Endometrial microvascular endothelial cells (primary cell): ENCODE measurements around the gene CHRNA10. TPM values are rescaled to one million over a fixed set of nuclear protein-coding genes. Genes with fewer than 3 reads are reported as not detected.

ENCODE experiments used
- in situ Hi-C: cut with HindIII; loops from 2 replicates; pipeline ENCODE4 v1.10.0; 2017; ENCODE audit warnings: low sequenced_read_pairs, low pct_unique_long_range_greater_than_20kb; ENCODE audit errors: inconsistent ontology term
- total RNA-seq: library from RNA; depleted of rRNA; stranded (reverse); fragments of >200 nt; gene quantifications from one replicate; pipeline ENCODE4 v1.2.3, GENCODE V29; 2015; ENCODE audit errors: inconsistent ontology term

The CHRNA10 gene, protein sequence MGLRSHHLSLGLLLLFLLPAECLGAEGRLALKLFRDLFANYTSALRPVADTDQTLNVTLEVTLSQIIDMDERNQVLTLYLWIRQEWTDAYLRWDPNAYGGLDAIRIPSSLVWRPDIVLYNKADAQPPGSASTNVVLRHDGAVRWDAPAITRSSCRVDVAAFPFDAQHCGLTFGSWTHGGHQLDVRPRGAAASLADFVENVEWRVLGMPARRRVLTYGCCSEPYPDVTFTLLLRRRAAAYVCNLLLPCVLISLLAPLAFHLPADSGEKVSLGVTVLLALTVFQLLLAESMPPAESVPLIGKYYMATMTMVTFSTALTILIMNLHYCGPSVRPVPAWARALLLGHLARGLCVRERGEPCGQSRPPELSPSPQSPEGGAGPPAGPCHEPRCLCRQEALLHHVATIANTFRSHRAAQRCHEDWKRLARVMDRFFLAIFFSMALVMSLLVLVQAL
- 0.56 TPM for total RNA-seq

GRCh38 chr11:3671334-3672254 is at the start of gene CHRNA10:
CHRNA10 (minus strand) TSS chr11:3671384; CDS start chr11:3671312, 72 bp downstream.
- in situ Hi-C loops, result no loop called here

DNA sequence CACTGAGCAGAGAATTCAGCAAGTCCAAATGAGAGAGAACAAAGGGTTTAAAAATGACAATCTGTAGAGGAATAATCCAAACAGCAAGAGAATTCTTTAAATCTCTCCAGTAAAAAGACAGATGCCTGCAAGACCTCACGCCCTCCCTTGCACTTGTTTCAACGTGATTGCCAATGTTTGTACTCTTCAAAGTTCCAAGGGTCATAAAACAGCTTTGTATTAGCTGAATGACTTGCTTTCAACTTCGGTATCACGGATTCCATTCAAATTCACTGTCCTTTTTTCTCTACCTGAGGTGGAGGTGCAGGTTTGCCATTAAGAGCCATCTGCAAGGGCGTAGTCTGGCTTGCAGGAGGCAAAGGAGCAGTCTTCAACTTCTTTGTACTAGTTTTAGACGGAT is 41.1 kb upstream of the CHRNA10 start:
- in situ Hi-C loops, result no loop called here

DNA sequence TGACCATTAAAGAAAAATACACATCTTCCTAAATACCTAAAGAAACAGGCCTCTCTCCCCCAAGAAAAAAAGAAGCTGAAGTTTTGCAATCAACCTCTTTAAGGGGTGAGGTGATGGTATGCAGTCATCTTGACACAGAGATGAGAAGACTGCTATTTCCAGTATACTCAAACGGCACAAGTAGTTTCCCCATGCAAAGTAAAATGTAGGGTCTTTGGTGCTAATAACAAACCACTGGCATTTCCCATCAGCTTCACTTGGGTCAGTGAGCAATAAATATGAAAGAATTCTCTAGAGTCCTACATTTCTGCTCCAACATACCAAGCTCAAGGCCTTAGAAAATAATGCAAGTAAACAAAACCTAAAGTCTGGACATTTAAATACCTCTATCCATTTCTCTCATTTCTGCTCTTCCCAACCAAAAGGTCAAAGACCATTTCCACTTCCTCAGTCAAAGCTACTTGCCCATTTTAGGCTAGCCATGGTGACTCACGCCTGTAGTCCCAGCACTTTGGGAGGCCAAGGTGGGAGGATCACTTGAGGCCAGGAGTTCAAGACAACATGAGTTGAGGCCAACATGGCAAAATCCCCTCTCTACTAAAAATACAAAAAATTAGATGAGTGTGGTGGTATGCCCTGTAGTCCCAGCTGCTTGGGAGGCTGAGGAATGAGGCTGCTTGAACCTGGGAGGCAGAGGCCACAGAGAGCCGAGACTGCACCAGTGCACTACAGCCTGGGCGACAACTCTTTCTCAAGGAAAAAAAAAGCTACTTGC is 39.5 kb upstream of the CHRNA10 start:
- in situ Hi-C loops, result no loop called here

DNA sequence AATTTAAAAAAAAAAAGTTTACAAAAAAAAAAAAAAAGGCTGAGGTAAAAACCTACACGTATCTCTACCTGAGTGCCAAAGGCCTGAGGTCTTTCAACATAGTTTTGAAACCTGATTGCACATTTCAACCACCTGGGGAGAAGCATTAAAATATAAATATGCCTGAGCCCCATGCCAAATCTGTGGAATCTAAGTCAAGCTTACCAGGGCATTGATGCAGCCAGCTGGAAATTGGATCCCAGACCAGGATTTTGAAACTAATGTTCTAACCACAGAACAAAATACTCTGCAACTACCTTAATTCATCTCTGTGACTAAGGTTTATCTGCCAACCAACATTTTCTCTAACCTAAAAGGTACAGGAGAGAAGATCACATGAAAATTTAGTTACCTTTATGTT is 38.8 kb upstream of the CHRNA10 start:
- in situ Hi-C loops, result no loop called here

DNA sequence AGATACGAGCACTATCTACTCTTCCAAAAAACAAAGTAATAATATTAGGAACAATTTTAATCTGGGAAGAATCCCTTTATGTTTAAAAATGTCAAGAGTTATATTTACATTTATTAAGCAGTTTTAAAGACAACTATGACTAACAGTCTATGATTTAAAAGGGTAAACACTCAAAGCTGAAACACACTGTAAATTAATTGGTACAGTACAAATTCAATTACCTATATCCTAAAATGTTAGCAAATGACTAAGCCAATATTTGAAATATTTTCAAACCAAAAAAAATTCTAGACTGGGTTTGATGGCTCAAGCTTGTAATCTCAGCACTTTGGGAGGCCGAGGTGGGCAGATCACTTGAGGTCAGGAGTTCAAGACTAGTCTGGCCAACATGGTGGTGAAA is 36.0 kb upstream of the CHRNA10 start:
- in situ Hi-C loops, result no loop called here

- in situ Hi-C loops, result no loop called here
These were observed 32.2 kb upstream of the CHRNA10 start for GRCh38 chr11:3703383-3703782.

DNA sequence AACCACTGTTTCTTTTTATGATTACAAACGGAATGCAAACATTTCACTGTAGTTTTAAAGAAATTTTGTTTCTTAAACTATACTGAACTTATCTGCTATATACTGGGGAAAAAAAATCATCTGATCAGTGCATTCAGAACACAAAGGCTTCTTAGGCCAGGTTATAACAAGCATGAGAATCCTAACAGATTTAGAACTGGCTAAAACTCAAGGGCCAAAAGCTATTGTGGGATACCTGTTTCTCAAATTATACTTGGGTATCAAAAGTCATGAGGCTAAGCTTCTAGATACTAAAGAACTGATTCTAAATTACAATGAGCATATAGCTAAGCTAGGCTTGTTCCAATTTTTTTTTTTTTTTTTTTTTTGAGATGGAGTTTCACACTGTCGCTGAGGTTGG is 29.7 kb upstream of the CHRNA10 start:
- in situ Hi-C loops, result no loop called here

GRCh38 chr11:3700410-3700809 is 29.2 kb upstream of the CHRNA10 start:
- in situ Hi-C loops, result no loop called here

GRCh38 chr11:3686751-3687150 is 15.6 kb upstream of the CHRNA10 start:
- in situ Hi-C loops, result no loop called here

- in situ Hi-C loops, result no loop called here
These were observed 14.7 kb upstream of the CHRNA10 start for GRCh38 chr11:3685923-3686322.

- in situ Hi-C loops, result no loop called here
These were observed 13.6 kb upstream of the CHRNA10 start for GRCh38 chr11:3684819-3685172.

- in situ Hi-C loops, result no loop called here
These were observed 13.1 kb upstream of the CHRNA10 start for GRCh38 chr11:3684129-3684818.

- in situ Hi-C loops, result no loop called here
These were observed 11.9 kb upstream of the CHRNA10 start for GRCh38 chr11:3683039-3683438.

GRCh38 chr11:3679077-3679476 is 7.9 kb upstream of the CHRNA10 start:
- in situ Hi-C loops, result no loop called here

DNA sequence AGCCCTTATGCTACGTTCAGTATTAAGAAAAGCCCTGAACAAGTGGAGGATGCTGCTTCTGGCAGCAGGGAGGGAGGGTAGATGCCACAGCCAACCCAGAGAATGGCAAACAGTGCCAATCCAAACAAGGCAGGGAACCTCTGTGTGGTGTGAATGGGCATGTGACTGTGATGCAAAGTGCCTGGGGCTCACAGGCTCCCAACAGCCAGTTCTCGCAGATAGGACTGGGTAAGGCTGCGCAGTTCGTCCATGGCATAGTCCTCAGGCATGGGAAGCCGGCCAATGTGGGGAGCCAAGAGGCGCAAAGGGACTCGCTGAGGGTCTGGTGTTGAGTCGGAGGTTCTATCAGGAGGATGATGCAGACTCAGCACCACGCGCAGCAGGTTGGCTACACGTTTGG is 4.8 kb upstream of the CHRNA10 start:
- in situ Hi-C loops, result no loop called here

DNA sequence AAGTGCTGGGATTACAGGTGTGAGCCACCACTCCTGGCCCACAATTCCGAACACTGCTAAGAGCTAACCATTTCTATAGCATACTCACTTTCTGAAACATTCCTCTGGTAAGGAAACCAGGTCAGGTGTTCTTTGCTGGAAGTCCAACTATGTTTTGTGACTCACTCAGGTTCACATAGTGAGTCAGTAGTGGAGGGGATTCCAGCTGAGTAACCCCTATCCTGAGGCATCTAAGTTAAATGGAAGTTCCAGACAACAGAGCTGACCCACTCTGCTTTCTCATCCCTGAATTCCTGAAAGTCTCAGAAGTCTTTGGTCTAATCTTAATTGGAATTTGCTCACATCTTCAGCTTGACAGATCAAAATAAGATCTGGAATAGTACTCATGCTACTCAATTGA is 3.0 kb upstream of the CHRNA10 start:
- in situ Hi-C loops, result no loop called here

DNA sequence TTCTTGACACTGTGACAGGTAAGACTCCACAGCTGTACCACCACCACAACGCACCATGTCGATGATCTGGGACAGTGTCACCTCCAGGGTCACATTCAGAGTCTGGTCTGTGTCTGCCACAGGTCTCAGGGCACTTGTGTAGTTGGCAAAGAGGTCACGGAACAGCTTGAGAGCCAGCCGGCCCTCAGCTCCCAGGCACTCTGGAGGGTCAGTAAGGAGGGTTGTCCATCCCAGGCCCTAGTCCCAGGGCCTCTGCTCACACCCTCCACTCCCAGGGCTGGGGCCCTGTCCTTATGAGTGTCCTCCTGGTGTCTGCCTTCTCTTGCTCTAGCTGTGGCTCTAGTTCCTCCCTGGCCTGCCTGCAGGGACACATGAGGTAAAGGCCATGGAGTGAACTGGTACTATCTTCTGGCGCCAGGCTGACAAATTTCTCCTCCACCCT is 1.4 kb downstream of the CHRNA10 start:
- in situ Hi-C loops, result no loop called here

GRCh38 chr11:3669128-3669527 is 2.1 kb downstream of the CHRNA10 start:
- in situ Hi-C loops, result no loop called here
